ENCODE results near the gene RXFP4. TPM values are rescaled to one million over a fixed set of nuclear protein-coding genes. Genes with fewer than 3 reads are reported as not detected.

RXFP4 gene
- total RNA-seq, 1 donor from 2014 or later = not detected

DNA sequence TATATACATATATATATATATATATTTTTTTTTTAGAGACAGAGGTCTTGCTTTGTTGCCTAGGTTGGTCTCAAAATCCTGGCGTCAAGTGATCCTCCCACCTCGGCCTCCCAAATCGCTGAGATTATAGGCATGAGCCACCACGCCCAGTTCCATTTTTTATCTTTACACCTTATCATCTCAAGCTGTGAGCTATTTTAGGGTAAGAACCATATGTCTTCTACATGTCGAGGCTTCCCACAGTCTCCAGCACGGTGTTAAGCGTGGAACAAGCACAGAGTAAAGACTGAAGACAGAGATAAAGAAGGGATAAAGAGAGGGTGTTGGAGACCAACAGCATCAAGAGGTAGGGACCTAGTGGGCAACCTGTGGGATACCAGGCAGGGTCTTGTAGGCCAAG is 22.8 kb downstream of the RXFP4 start:
- peaks cover 36% of the 10 kb centered on the region for H3K79me2 ChIP-seq (ENCODE audit: low read depth)
- peaks cover 48% of the 10 kb centered on the region for H4K20me1 ChIP-seq (ENCODE audit: low read depth)
- H3K9me3 ChIP-seq (ENCODE audit: low read depth) = no peaks in the 10 kb centered on the region
- H3K27ac Mint-ChIP-seq = no peak overlapping the region
- no peaks in the 10 kb centered on the region for H3K9me3 Mint-ChIP-seq
- no peak overlapping the region for H3K27ac ChIP-seq
- no peak overlapping the region for H3K4me2 ChIP-seq
- peaks cover 20% of the 10 kb centered on the region for H3K4me1 ChIP-seq
- H3F3A ChIP-seq (ENCODE audit: low read depth) = no peaks in the 10 kb centered on the region
- DNase-seq (ENCODE audit: low spot score) = no peak
- peaks cover 22% of the 10 kb centered on the region for H3K4me1 Mint-ChIP-seq
- H2AFZ ChIP-seq (replicated peaks) = no peak overlapping the region
- peaks cover 32% of the 10 kb centered on the region for H3K36me3 Mint-ChIP-seq
- no peak overlapping the region for H3K4me3 ChIP-seq
- H3K9ac ChIP-seq = no peak overlapping the region
- H3K36me3 ChIP-seq = no peaks in the 10 kb centered on the region
- no peak overlapping the region for H3K4me3 Mint-ChIP-seq
- TF ChIP-seq EZH2phosphoT487 (IDR thresholded peaks at IDR 0.05) = no peak
- no peaks in the 10 kb centered on the region for H3K27me3 ChIP-seq
- H3K27me3 Mint-ChIP-seq (ENCODE audit: insufficient read depth, low read depth) = peaks cover 6% of the 10 kb centered on the region

GRCh38 chr1:155966135-155966534 is 24.7 kb downstream of the RXFP4 start:
- no peak overlapping the region for H3K4me3 ChIP-seq
- peaks cover 55% of the 10 kb centered on the region for H3K79me2 ChIP-seq (ENCODE audit: low read depth)
- H3K36me3 Mint-ChIP-seq = peaks cover 38% of the 10 kb centered on the region
- no peak overlapping the region for H3K27ac Mint-ChIP-seq
- peaks cover 40% of the 10 kb centered on the region for H3K4me1 Mint-ChIP-seq
- peaks cover 6% of the 10 kb centered on the region for H3K27me3 Mint-ChIP-seq (ENCODE audit: insufficient read depth, low read depth)
- no peaks in the 10 kb centered on the region for H3K9me3 Mint-ChIP-seq
- H3K9ac ChIP-seq = no peak overlapping the region
- peaks cover 40% of the 10 kb centered on the region for H3K4me1 ChIP-seq
- no peak overlapping the region for H2AFZ ChIP-seq (replicated peaks)
- peak; percentile 48 for DNase-seq (ENCODE audit: low spot score)
- H3F3A ChIP-seq (ENCODE audit: low read depth) = no peaks in the 10 kb centered on the region
- no peaks in the 10 kb centered on the region for H3K27me3 ChIP-seq
- TF ChIP-seq EZH2 (IDR thresholded peaks at IDR 0.05) = no peak
- TF ChIP-seq, protein P1, sequence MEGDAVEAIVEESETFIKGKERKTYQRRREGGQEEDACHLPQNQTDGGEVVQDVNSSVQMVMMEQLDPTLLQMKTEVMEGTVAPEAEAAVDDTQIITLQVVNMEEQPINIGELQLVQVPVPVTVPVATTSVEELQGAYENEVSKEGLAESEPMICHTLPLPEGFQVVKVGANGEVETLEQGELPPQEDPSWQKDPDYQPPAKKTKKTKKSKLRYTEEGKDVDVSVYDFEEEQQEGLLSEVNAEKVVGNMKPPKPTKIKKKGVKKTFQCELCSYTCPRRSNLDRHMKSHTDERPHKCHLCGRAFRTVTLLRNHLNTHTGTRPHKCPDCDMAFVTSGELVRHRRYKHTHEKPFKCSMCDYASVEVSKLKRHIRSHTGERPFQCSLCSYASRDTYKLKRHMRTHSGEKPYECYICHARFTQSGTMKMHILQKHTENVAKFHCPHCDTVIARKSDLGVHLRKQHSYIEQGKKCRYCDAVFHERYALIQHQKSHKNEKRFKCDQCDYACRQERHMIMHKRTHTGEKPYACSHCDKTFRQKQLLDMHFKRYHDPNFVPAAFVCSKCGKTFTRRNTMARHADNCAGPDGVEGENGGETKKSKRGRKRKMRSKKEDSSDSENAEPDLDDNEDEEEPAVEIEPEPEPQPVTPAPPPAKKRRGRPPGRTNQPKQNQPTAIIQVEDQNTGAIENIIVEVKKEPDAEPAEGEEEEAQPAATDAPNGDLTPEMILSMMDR (IDR thresholded peaks at IDR 0.05) = peak; percentile 49
- no peak for TF ChIP-seq EZH2phosphoT487 (IDR thresholded peaks at IDR 0.05)
- no peak overlapping the region for H3K27ac ChIP-seq
- no peak overlapping the region for H3K4me3 Mint-ChIP-seq
- no peaks in the 10 kb centered on the region for H3K9me3 ChIP-seq (ENCODE audit: low read depth)
- no peak overlapping the region for H3K4me2 ChIP-seq
- H3K36me3 ChIP-seq = no peaks in the 10 kb centered on the region
- H4K20me1 ChIP-seq (ENCODE audit: low read depth) = peaks cover 67% of the 10 kb centered on the region

DNA sequence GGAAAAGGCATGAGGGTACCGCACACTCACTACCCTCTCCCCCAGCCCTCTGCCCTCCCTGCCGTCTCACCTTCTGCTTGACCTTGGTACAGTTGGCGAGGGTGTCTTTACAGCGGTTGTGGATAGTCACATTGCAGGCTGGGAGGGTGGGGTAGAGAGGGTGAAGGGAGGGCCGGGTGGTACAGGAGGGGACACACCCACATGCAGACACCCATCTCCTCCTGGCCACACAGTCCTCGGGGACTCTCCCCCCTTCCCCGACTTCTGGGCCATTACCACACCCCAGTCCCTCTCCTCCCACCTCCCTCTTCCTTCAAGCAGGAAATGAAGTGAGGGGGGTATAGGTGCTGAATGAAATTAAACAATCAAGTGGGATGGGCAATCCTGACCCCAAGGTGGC is 25.3 kb downstream of the RXFP4 start:
- H3K9me3 ChIP-seq (ENCODE audit: low read depth) = no peaks in the 10 kb centered on the region
- Mint-ChIP-seq H3K36me3 (peaks cover 36% of the 10 kb centered on the region), H3K4me3 (peak overlapping the region; percentile 48), H3K4me1 (peaks cover 44% of the 10 kb centered on the region), H3K27ac (peak overlapping the region; percentile 91), H3K27me3 (ENCODE audit: insufficient read depth, low read depth) (peaks cover 6% of the 10 kb centered on the region), H3K9me3 (no peaks in the 10 kb centered on the region)
- TF ChIP-seq, protein P1 (IDR thresholded peaks at IDR 0.05) = no peak
- TF ChIP-seq EZH2phosphoT487 (IDR thresholded peaks at IDR 0.05) (no peak), EZH2 (IDR thresholded peaks at IDR 0.05) (no peak)
- H3K27me3 ChIP-seq = no peaks in the 10 kb centered on the region
- peaks cover 41% of the 10 kb centered on the region for H3K4me1 ChIP-seq
- H2AFZ ChIP-seq (replicated peaks) = no peak overlapping the region
- H3F3A ChIP-seq (ENCODE audit: low read depth) = no peaks in the 10 kb centered on the region
- H3K4me3 ChIP-seq = no peak overlapping the region
- H3K9ac ChIP-seq = no peak overlapping the region
- DNase-seq (ENCODE audit: low spot score) = no peak
- peaks cover 62% of the 10 kb centered on the region for H3K79me2 ChIP-seq (ENCODE audit: low read depth)
- H3K27ac ChIP-seq = no peak overlapping the region
- no peak overlapping the region for H3K4me2 ChIP-seq
- peaks cover 73% of the 10 kb centered on the region for H4K20me1 ChIP-seq (ENCODE audit: low read depth)
- no peaks in the 10 kb centered on the region for H3K36me3 ChIP-seq

GRCh38 chr1:155967341-155968050 is 26.1 kb downstream of the RXFP4 start:
- H3K27me3 Mint-ChIP-seq (ENCODE audit: insufficient read depth, low read depth) = peaks cover 10% of the 10 kb centered on the region
- Histone ChIP-seq H3K27me3 (no peaks in the 10 kb centered on the region), H4K20me1 (ENCODE audit: low read depth) (peaks cover 77% of the 10 kb centered on the region), H3K4me1 (peaks cover 46% of the 10 kb centered on the region), H3K79me2 (ENCODE audit: low read depth) (peaks cover 69% of the 10 kb centered on the region), H3F3A (ENCODE audit: low read depth) (no peaks in the 10 kb centered on the region), H2AFZ (replicated peaks) (no peak overlapping the region), H3K4me3 (no peak overlapping the region), H3K27ac (peak overlapping the region; percentile 65), H3K9me3 (ENCODE audit: low read depth) (no peaks in the 10 kb centered on the region), H3K9ac (no peak overlapping the region), H3K36me3 (no peaks in the 10 kb centered on the region), H3K4me2 (peak overlapping the region; percentile 64)
- no peaks in the 10 kb centered on the region for H3K9me3 Mint-ChIP-seq
- TF ChIP-seq, protein P1 (IDR thresholded peaks at IDR 0.05) = no peak
- TF ChIP-seq EZH2 (IDR thresholded peaks at IDR 0.05) (no peak), EZH2phosphoT487 (IDR thresholded peaks at IDR 0.05) (no peak)
- peaks cover 33% of the 10 kb centered on the region for H3K36me3 Mint-ChIP-seq
- DNase-seq (ENCODE audit: low spot score) = no peak
- peak overlapping the region; percentile 70 for H3K27ac Mint-ChIP-seq
- H3K4me1 Mint-ChIP-seq = peaks cover 50% of the 10 kb centered on the region
- peak overlapping the region; percentile 55 for H3K4me3 Mint-ChIP-seq

Data from neural progenitor cell (in vitro differentiated cells).